Upper lobe of right lung (tissue), 1 donor: Measurements from ENCODE around the gene ESPNL. TPM values are rescaled to one million over a fixed set of nuclear protein-coding genes. Genes with fewer than 3 reads are reported as not detected.

Experiments used
- ATAC-seq: fragments of 200-7000 bp; cut with Tn5 transposase; one replicate; pipeline ENCODE4 v1.9.1; 2020; ENCODE audit warnings: mild to moderate bottlenecking, moderate library complexity
- DNase-seq: peaks from one replicate; pipeline ENCODE4 v3.0.0-alpha.2; 2020
- H3K27ac ChIP-seq: fragments of 200-600 bp; one replicate; pipeline ENCODE4 v1.8.0; 2022
- H3K27me3 ChIP-seq: fragments of 200-600 bp; one replicate; pipeline ENCODE4 v1.8.0; 2022; ENCODE audit warnings: mild to moderate bottlenecking
- H3K36me3 ChIP-seq: fragments of 200-600 bp; one replicate; pipeline ENCODE4 v1.8.0; 2022
- H3K4me1 ChIP-seq: fragments of 200-600 bp; one replicate; pipeline ENCODE4 v1.8.0; 2022
- H3K4me3 ChIP-seq: fragments of 200-600 bp; one replicate; pipeline ENCODE4 v1.8.0; 2022; ENCODE audit warnings: mild to moderate bottlenecking
- H3K9me3 ChIP-seq: fragments of 200-600 bp; one replicate; pipeline ENCODE4 v1.8.0; 2022
- intact Hi-C: fragments of 100-400 bp; cut with DNase I; formaldehyde crosslinking; loops from one replicate; pipeline ENCODE4 v1.11.0; 2022
- total RNA-seq: library from RNA; stranded (reverse); fragmentation: NEBNext Ultra II Directional; extraction: Animal tissue kit (Norgen Biotek cat#: 25700); gene quantifications from one replicate; pipeline ENCODE4 v1.2.1, GENCODE V29; 2021
- TF ChIP-seq, protein P1 (sequence below): fragments of 200-600 bp; IDR thresholded peaks from one replicate; pipeline ENCODE4 v1.8.0; 2022; ENCODE audit warnings: antibody characterized with exemption
- donor health status: DM: no; HTN: yes; CAD: no; lungs with severe emphysema.

The ESPNL gene
- total RNA-seq, 1 donor from 2014 or later, result 0.35 TPM

DNA sequence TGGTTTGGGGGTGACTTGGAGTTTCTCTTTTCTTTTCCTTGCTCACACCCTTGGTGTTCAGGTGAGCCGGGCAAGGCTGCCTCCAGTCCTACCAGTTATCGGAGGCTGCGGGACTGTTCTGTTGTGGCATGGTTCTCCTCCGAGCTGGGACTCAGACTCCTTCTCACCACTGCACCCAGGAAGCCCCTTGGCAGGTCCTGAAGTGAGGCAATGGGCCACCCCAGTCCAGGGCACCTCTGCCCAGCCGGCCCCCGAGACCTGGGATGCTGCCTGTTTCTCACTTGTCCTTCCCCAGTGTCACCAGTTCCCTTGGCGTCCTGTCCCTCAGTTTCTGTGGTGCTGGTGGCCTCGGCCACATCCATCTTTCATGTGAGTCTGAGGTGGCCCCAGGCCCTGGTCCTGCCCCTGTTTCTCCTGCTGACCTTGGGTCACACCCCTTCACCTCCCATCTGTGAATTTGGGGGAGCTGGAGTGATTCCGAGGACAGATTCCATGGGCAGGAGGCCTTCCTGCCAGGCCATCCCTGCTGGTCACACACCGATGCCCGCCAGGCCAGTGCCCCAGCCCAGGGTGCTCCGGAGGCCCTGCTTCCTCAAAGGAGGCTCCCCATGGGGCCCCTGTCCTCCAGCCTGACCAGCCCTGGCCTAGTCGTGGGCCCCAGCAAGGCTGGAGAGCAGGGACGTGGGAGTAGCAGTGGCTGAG is 31.8 kb downstream of the ESPNL start:
- no peak overlapping the region for H3K4me3 ChIP-seq
- TF ChIP-seq, protein P1, sequence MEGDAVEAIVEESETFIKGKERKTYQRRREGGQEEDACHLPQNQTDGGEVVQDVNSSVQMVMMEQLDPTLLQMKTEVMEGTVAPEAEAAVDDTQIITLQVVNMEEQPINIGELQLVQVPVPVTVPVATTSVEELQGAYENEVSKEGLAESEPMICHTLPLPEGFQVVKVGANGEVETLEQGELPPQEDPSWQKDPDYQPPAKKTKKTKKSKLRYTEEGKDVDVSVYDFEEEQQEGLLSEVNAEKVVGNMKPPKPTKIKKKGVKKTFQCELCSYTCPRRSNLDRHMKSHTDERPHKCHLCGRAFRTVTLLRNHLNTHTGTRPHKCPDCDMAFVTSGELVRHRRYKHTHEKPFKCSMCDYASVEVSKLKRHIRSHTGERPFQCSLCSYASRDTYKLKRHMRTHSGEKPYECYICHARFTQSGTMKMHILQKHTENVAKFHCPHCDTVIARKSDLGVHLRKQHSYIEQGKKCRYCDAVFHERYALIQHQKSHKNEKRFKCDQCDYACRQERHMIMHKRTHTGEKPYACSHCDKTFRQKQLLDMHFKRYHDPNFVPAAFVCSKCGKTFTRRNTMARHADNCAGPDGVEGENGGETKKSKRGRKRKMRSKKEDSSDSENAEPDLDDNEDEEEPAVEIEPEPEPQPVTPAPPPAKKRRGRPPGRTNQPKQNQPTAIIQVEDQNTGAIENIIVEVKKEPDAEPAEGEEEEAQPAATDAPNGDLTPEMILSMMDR, result no peak
- intact Hi-C loops, result no loop called here
- H3K36me3 ChIP-seq, result no peaks in the 10 kb centered on the region
- ATAC-seq (no peak), DNase-seq (no peak)
- H3K9me3 ChIP-seq, result no peaks in the 10 kb centered on the region
- H3K27ac ChIP-seq, result no peak overlapping the region
- no peaks in the 10 kb centered on the region for H3K4me1 ChIP-seq
- no peaks in the 10 kb centered on the region for H3K27me3 ChIP-seq

DNA sequence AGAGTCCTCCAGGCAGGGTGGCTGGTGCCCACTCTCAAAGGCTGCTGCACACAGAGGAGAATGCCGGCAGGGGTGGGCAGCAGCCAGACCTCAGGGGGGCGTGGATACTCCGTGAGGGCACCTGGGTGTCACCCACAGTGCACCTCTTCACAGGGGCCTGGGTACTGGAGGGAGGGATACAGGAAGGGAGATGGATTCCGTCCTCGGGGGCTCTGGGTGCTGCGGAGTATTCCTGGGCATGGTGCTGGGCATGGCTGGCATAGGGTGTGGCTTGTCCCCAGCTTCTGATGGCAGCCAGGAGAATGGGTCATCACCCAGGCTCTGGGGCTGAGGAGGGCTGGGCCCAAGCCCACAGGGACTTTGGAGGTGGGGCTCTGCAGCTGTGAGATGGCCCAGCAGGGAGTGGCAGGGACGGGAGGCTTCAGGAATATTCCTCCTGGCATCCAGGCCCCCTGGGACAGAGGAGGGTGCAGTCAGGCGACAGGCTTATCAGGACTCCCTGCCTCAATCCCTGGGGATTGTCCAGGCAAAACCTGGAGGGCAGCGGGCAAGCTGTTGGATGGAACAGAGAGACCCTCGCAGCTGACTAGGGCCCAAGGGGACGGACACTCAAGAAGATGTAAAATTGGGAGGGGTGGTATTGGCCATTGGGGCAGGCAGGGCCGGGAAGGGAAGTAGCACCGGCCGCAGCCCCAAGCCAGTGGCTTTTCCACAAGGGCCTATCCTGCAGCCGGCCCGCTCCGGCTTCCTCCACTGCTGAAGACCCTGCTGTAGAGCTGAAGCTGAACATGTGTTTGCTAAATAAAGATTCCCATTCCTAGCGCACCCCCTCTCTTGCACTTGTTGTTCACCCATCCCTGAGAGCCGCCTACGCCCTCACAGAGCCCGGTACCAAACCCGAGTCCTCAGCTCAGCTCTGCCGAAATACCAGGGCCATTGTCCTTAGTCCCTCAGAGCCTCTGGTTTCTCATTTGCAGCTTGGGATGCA is 32.6 kb downstream of the ESPNL start:
- TF ChIP-seq, protein P1, result no peak
- DNase-seq, result no peak
- intact Hi-C loops, result no loop called here

DNA sequence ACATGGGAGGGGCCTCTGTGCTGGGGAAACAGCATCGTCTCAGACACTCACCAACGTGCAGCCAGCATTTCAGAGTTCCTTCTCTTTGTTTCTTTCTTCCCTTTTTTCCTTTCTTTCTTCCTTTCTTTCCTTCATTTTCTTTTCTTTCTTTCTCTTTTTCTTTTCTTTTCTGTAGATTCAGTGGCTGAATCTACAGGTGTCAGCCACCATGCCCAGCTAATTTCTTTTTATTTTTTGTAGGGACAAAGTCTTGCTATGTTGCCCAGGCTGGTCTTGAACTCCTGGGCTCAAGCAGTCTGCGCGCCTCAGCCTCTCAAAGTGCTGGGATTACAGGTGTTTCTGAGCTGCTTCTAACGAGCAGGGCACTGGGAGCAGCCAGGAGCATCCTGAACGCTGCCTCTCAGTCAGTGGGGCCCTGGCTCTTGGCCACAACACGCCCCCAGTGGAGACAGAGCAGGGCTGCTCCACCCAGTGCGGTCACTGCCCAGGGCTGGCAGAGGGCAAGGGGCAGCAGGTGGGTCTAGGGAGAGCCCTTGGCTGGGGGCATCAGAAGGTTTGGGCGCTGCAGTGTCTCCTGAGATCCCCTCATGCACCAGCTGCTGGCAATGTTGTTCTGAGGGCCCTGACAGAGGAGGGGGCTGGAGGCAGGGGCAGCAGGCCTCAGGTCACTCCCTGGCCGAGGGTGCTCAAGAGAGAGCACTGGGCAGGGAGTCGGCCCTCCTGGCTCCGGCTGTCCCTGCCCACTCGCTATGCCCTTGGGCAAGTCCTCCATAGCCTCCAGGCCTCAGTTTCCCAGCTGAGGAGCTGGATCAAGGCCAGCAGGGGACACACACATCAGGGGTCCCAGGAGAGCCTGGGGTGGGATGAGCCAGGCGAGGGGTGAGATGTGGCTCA is 33.6 kb downstream of the ESPNL start:
- intact Hi-C loops, result no loop called here
- Histone ChIP-seq H3K9me3 (no peaks in the 10 kb centered on the region), H3K4me3 (no peak overlapping the region), H3K36me3 (no peaks in the 10 kb centered on the region), H3K27me3 (no peaks in the 10 kb centered on the region), H3K27ac (no peak overlapping the region), H3K4me1 (peaks cover 5% of the 10 kb centered on the region)
- TF ChIP-seq, protein P1, result no peak
- no peak for DNase-seq
- no peak for ATAC-seq

More for the DNA sequence above, 32.6 kb downstream of the ESPNL start:
- ATAC-seq, result no peak
- H3K4me1 ChIP-seq, result peaks cover 4% of the 10 kb centered on the region
- H3K9me3 ChIP-seq, result no peaks in the 10 kb centered on the region
- H3K36me3 ChIP-seq, result no peaks in the 10 kb centered on the region
- no peak overlapping the region for H3K27ac ChIP-seq
- no peak overlapping the region for H3K4me3 ChIP-seq
- no peaks in the 10 kb centered on the region for H3K27me3 ChIP-seq

DNA sequence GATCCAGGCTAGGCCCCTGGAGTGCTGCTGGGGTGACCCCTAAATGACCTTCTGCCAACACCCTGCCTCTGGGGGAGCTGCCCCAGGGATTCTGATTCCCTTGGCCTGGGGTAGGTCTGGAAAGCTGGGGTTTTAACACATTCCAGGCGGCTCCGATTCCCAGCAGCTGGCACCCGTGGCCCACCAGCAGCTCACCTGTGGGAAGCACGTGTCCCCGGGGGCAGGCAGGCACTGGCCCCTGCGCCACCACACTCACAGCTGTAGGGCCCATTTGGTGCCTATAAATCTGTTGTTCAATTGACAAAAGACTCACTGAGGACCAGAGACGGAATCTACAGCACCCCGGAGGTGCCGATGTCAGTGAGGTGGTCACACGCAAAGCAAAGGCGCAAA is 34.2 kb downstream of the ESPNL start:
- Histone ChIP-seq H3K27me3 (no peaks in the 10 kb centered on the region), H3K27ac (no peak overlapping the region), H3K9me3 (no peaks in the 10 kb centered on the region), H3K36me3 (no peaks in the 10 kb centered on the region), H3K4me3 (no peak overlapping the region), H3K4me1 (peaks cover 5% of the 10 kb centered on the region)
- TF ChIP-seq, protein P1, result no peak
- DNase-seq, result no peak
- intact Hi-C loops, result no loop called here
- ATAC-seq, result no peak

DNA sequence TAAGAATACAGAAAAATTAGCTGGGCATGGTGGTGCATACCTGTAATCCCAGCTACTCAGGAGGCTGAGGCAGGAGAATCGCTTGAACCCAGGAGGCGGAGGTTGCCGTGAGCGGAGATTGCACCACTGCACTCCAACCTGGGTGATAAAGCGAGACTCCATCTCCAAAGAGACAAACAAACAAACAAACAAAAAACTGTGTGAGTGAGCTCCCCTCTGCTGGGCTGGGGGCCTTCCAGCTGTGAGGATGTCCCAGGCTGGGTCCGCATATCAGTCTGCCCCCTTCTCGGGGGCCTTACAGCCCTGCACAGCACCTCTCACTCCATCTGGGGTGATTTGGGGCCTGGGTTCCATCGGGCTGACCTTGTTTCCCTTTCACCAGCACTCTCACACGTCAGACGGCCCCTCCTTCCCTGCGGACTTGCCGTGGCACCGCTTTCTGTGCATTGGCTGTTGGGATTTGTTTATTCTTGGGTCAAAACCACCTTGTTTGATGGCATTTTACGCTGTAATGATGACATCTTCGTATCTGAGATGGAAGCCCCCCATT is 35.5 kb downstream of the ESPNL start:
- ATAC-seq, result no peak
- Histone ChIP-seq H3K4me1 (peaks cover 5% of the 10 kb centered on the region), H3K27ac (no peak overlapping the region), H3K36me3 (no peaks in the 10 kb centered on the region), H3K4me3 (no peak overlapping the region), H3K27me3 (no peaks in the 10 kb centered on the region), H3K9me3 (no peaks in the 10 kb centered on the region)
- DNase-seq, result no peak
- intact Hi-C loops, result no loop called here
- TF ChIP-seq, protein P1, result no peak
